GM12878 (cell line): Measurements from ENCODE around the gene MFAP1. TPM values are rescaled to one million over a fixed set of nuclear protein-coding genes. Genes with fewer than 3 reads are reported as not detected.

Experiments used
- ATAC-seq: fragments of 200-7000 bp; cut with Tn5 transposase; 3 replicates; pipeline ENCODE4 v1.9.1; 2020; ENCODE audit warnings: mild to moderate bottlenecking, moderate library complexity
- Bru-seq: library from RNA; stranded (reverse); fragments of 400-500 nt; gene quantifications from one replicate; lab custom pipeline; 2021; lab: Mats Ljungman, UMichigan
- BruChase-seq, 2 experiments: library from RNA; stranded (reverse); fragments of 400-500 nt; gene quantifications; one replicate each; lab custom pipeline; 2021; lab: Mats Ljungman, UMichigan
- BruUV-seq: library from RNA; stranded (reverse); fragments of 400-500 nt; replicated peaks from 2 replicates; lab custom pipeline; 2021; lab: Mats Ljungman, UMichigan
- CTCF ChIA-PET: fragments of 300-600 bp; sonication (Branson Sonifier 250); formaldehyde crosslinking; extraction: SDS; loops from one replicate; lab custom pipeline; 2021; ENCODE audit warnings: inconsistent platforms; lab: Yijun Ruan, JAX
- POLR2A ChIA-PET: fragments of 350-600 bp; formaldehyde crosslinking; extraction: SDS; loops from one replicate; lab custom pipeline; 2021; ENCODE audit warnings: inconsistent platforms; lab: Charles Lee
- RAD21 ChIA-PET: fragments of 300-600 bp; sonication (Branson Sonifier 250); formaldehyde crosslinking; loops from one replicate; lab custom pipeline; 2023; ENCODE audit warnings: antibody characterized with exemption; ENCODE audit not compliant: unreplicated experiment; lab: Charles Lee
- SMC1A ChIA-PET: fragments of 300-600 bp; sonication (Branson Sonifier 250); formaldehyde crosslinking; loops from one replicate; lab custom pipeline; 2023; ENCODE audit not compliant: unreplicated experiment, uncharacterized antibody; lab: Charles Lee
- DNase-seq: peaks from one replicate; pipeline ENCODE4 v3.0.0-alpha.2; 2011; ENCODE audit warnings: low read depth, low spot score
- FAIRE-seq: peaks from 3 replicates; lab custom pipeline; 2011; peaks lifted over from hg19 to GRCh38; lab: Jason Lieb, UNC
- H2AFZ ChIP-seq: 2 replicates; pipeline ENCODE4 v1.6.0; 2011; ENCODE audit warnings: low read depth, low read length, control low read depth; ENCODE audit not compliant: control insufficient read depth
- H3K27ac ChIP-seq: 2 replicates; pipeline ENCODE4 v1.5.1; 2011; ENCODE audit warnings: control low read depth; ENCODE audit not compliant: control insufficient read depth, insufficient read depth
- H3K27me3 ChIP-seq, 2 experiments: replicated peaks in 1 of 2; 2 replicates each; pipeline versions ENCODE4 v1.6.0 to v1.6.1; 2011; ENCODE audit warnings: low read length in 1 of 2; ENCODE audit not compliant: control insufficient read depth in 2 of 2, insufficient read depth in 2 of 2
- H3K36me3 ChIP-seq, 2 experiments: 2 replicates each; pipeline ENCODE4 v1.5.1; 2011; ENCODE audit warnings: low read length in 1 of 2; ENCODE audit not compliant: control insufficient read depth in 2 of 2, insufficient read depth in 2 of 2
- H3K4me1 ChIP-seq: 2 replicates; pipeline ENCODE4 v1.6.1; 2011; ENCODE audit warnings: mild to moderate bottlenecking, low read length, moderate library complexity, mixed read lengths; ENCODE audit not compliant: control insufficient read depth, insufficient read depth
- H3K4me2 ChIP-seq: 2 replicates; pipeline ENCODE4 v1.6.0; 2011; ENCODE audit warnings: control low read depth; ENCODE audit not compliant: control insufficient read depth, insufficient read depth
- H3K4me3 ChIP-seq: fragments of 200-600 bp; sonication (generic); 2 replicates; pipeline ENCODE4 v1.5.1; 2016
- H3K79me2 ChIP-seq: 2 replicates; pipeline ENCODE4 v1.6.0; 2011; ENCODE audit warnings: low read length; ENCODE audit not compliant: control insufficient read depth, insufficient read depth
- H3K9ac ChIP-seq: 2 replicates; pipeline ENCODE4 v1.8.0; 2011; ENCODE audit warnings: low read length, control low read depth, mixed read lengths; ENCODE audit not compliant: control insufficient read depth, insufficient read depth
- H3K9me3 ChIP-seq: replicated peaks from 3 replicates; pipeline ENCODE4 v1.5.1; 2011; ENCODE audit warnings: mild to moderate bottlenecking, low read length; ENCODE audit not compliant: control insufficient read depth, insufficient read depth
- H4K20me1 ChIP-seq: 2 replicates; pipeline ENCODE4 v1.6.0; 2011; ENCODE audit not compliant: control insufficient read depth, insufficient read depth
- CBX3 ChIP-seq: fragments of 200-600 bp; sonication (generic); IDR thresholded peaks from 2 replicates; pipeline ENCODE4 v1.6.1; 2016; ENCODE audit warnings: low read depth, borderline replicate concordance
- CHD4 ChIP-seq: fragments of 200-600 bp; sonication (generic); IDR thresholded peaks from 2 replicates; pipeline ENCODE4 v1.6.1; 2016; ENCODE audit warnings: mild to moderate bottlenecking
- CREM ChIP-seq: IDR thresholded peaks from 2 replicates; pipeline ENCODE4 v1.6.1; 2014; ENCODE audit warnings: antibody characterized with exemption, low read depth
- ESRRA ChIP-seq: IDR thresholded peaks from 2 replicates; pipeline ENCODE4 v1.6.1; 2012; ENCODE audit warnings: mild to moderate bottlenecking, low read length, improper control_type of control experiment
- GATAD2B ChIP-seq: fragments of 450-650 bp; conservative IDR thresholded peaks from 2 replicates; pipeline ENCODE4 v1.6.1; 2017; ENCODE audit warnings: low read depth, mild to moderate bottlenecking, moderate library complexity
- HDAC6 ChIP-seq: fragments of 200-600 bp; sonication (generic); IDR thresholded peaks from one replicate; pipeline ENCODE4 v1.8.0; 2017; ENCODE audit warnings: antibody characterized with exemption; ENCODE audit not compliant: unreplicated experiment
- IKZF2 ChIP-seq, 2 experiments: fragments of 450-650 bp; IDR thresholded peaks; 2 replicates each; pipeline ENCODE4 v1.6.1; 2017; ENCODE audit warnings: mild to moderate bottlenecking in 2 of 2, moderate library complexity in 2 of 2
- SPI1 ChIP-seq: IDR thresholded peaks from 2 replicates; pipeline ENCODE4 v1.6.1; 2011; ENCODE audit warnings: low read depth, mild to moderate bottlenecking, low read length, moderate library complexity, borderline replicate concordance; ENCODE audit not compliant: insufficient read depth
- STAT1 ChIP-seq: fragments of 450-650 bp; conservative IDR thresholded peaks from 2 replicates; pipeline ENCODE4 v1.6.1; 2014; ENCODE audit warnings: antibody characterized with exemption, mild to moderate bottlenecking
- ZNF687 ChIP-seq: fragments of 450-650 bp; IDR thresholded peaks from 2 replicates; pipeline ENCODE4 v1.6.1; 2017; ENCODE audit warnings: mild to moderate bottlenecking, moderate library complexity
- WGBS: methylation state at CpG from one replicate; pipeline ENCODE4 v1.1.6; 2016; ENCODE audit warnings: low lambda C conversion rate; ENCODE audit not compliant: insufficient replicate concordance, insufficient coverage; ENCODE audit errors: missing lambda C conversion rate; 5-methylcytosine and 5-hydroxymethylcytosine counted together
- in situ Hi-C: fragments of 300-500 bp; cut with MboI; formaldehyde crosslinking; loops from 9 replicates; pipeline ENCODE4 v1.14.3; 2018; ENCODE audit warnings: mixed read lengths
- intact Hi-C: fragments of 100-400 bp; cut with micrococcal nuclease; formaldehyde crosslinking; loops from one replicate; pipeline ENCODE4 v1.14.2; 2022; ENCODE audit not compliant: unreplicated experiment
- long read RNA-seq, 2 experiments: library from polyadenylated mRNA; unstranded; transcript quantifications; one replicate each; pipeline ENCODE4 v2.0.0, GENCODE V29; 2019 to 2020
- polyA minus RNA-seq, 3 experiments: library from RNA; depleted of rRNA, polyadenylated mRNA; stranded (reverse); fragments of >200 nt; gene quantifications; 2 replicates each; pipeline ENCODE4 v1.2.3, GENCODE V29; 2011
- polyA plus RNA-seq, 11 experiments: library from polyadenylated mRNA; depleted of rRNA in 4 of 11; unstranded in 6 of 11; stranded (reverse) in 5 of 11; fragments of >200 nt; fragmentation: Nextera tagmentation in 4 of 11; fragmentation: Illumina TruSeq in 1 of 11; extraction: Ambion mirVana in 4 of 11; extraction: Trizol in 1 of 11; gene quantifications; 1 replicate in 1 of 11; 2 replicates in 10 of 11; pipeline versions ENCODE4 v1.2.1 to v1.2.3, GENCODE V29; 2011 to 2016; ENCODE audit warnings: inconsistent platforms in 2 of 11, missing spikeins in 2 of 11, low read depth in 1 of 11
- total RNA-seq, 4 experiments: library from RNA; depleted of rRNA in 3 of 4; stranded (reverse); fragments of >200 nt in 3 of 4; fragmentation: Illumina TruSeq in 1 of 4; extraction: Trizol in 1 of 4; gene quantifications; 2 replicates each; pipeline versions ENCODE4 v1.2.1 to v1.2.3, GENCODE V29; 2013 to 2021

Gene MFAP1
- total RNA-seq (2013; cell fraction: nucleolus; rRNA removed), result 23.9 and 25.1 TPM in 2 replicates
- total RNA-seq (2014; rRNA removed), result 24.5 and 33.1 TPM in 2 replicates
- 61.5 and 66.1 TPM in 2 replicates for total RNA-seq (2014; rRNA removed; fragmentation: Illumina TruSeq; extraction: Trizol)
- 35.8 and 37.0 TPM in 2 replicates for total RNA-seq (2021)
- polyA plus RNA-seq (2011; ENCODE audit: low read depth), result 31.1 TPM
- polyA plus RNA-seq (2011; rRNA removed), result 43.1 and 57.9 TPM in 2 replicates
- polyA plus RNA-seq (2011; cell fraction: cytosol; rRNA removed), result 26.9 and 28.4 TPM in 2 replicates
- polyA plus RNA-seq (2011; cell fraction: nucleus; rRNA removed), result 20.4 and 30.3 TPM in 2 replicates
- polyA plus RNA-seq (2012), result 31.3 and 39.7 TPM in 2 replicates
- 67.3 and 72.4 TPM in 2 replicates for polyA plus RNA-seq (2014; fragmentation: Illumina TruSeq; extraction: Trizol)
- 10 to 100 TPM; 34.9 to 51.6 TPM for polyA plus RNA-seq (2014; fragmentation: Nextera tagmentation; extraction: Ambion mirVana)
- polyA plus RNA-seq (2014; rRNA removed), result 23.9 and 33.0 TPM in 2 replicates
- 10 to 100 TPM; 54.8 to 58.6 TPM for polyA plus RNA-seq (2016; fragmentation: Nextera tagmentation; extraction: Ambion mirVana)
- 29.1 and 30.1 TPM in 2 replicates for polyA minus RNA-seq (2011; rRNA and poly(A)+ RNA removed)
- 11.0 and 18.3 TPM in 2 replicates for polyA minus RNA-seq (2011; cell fraction: cytosol; rRNA and poly(A)+ RNA removed)
- 8.5 and 13.1 TPM in 2 replicates for polyA minus RNA-seq (2011; cell fraction: nucleus; rRNA and poly(A)+ RNA removed)
- percentile 82 among the genes with signal in this experiment for Bru-seq, nascent RNA
- percentile 77 among the genes with signal in this experiment for BruChase-seq, experiment 1, labeled RNA remaining after a 6-hour chase
- percentile 86 among the genes with signal in this experiment for BruChase-seq, experiment 2, labeled RNA remaining after a 2-hour chase
- long read RNA-seq, experiment 1, transcript MFAP1-201 (9 exons, 2,155 nt), result major isoform, 77 of 85 reads
- long read RNA-seq, experiment 1, partial matches to known transcripts, result 4 of 85 reads
- long read RNA-seq, experiment 1, other reads (novel, unspliced or antisense), result 3 of 85 reads
- long read RNA-seq, experiment 2, transcript MFAP1-201 (9 exons, 2,155 nt), result major isoform, 496 of 541 reads
- long read RNA-seq, experiment 2, partial matches to known transcripts, result 38 of 541 reads
- long read RNA-seq, experiment 2, other reads (novel, unspliced or antisense), result 7 of 541 reads

- Histone ChIP-seq H3K79me2 (peaks cover 80% of the 10 kb centered on the region), H3K4me2 (peak within 1 kb of the TSS; percentile 82), H2AFZ (peak within 1 kb of the TSS; percentile 63), H3K4me3 (peak within 1 kb of the TSS; percentile 78), H3K9ac (peak within 1 kb of the TSS; percentile 80), H4K20me1 (no peaks in the 10 kb centered on the region), H3K36me3 (peaks cover 0 to 3% of the 10 kb centered on the region in 2 experiments; a peak in 2 of 4 replicates), H3K27me3 (no peaks in the 10 kb centered on the region), H3K27ac (peak within 1 kb of the TSS; percentile 86), H3K4me1 (peaks cover 10% of the 10 kb centered on the region; the same call in 1 of the 2 replicates), H3K9me3 (no peaks in the 10 kb centered on the region)
- ChIA-PET CTCF (interaction anchor here (0.7 to 2.0 kb wide), 8 partner anchors 8 to 54 kb away, joined by 3 to 19 read pairs (median 3); partner anchors contain the start of genes ELL3 and SERF2), SMC1A (interaction anchor here (0.8 to 4.3 kb wide), 13 partner anchors 13 to 54 kb away, joined by 3 to 34 read pairs (median 4); partner anchors contain the start of genes ELL3, HYPK, SERF2 and SERINC4), POLR2A (interaction anchor here (0.5 to 6.3 kb wide), 19 partner anchors 12 to 817 kb away, joined by 3 to 74 read pairs (median 4); partner anchors contain the start of genes ELL3, HYPK, SERF2 and SERINC4), RAD21 (interaction anchor here (1.0 to 3.4 kb wide), 10 partner anchors 13 to 75 kb away, joined by 3 to 27 read pairs (median 4); partner anchors contain the start of genes ELL3, HYPK and SERINC4)
- ATAC-seq (peak; percentile 78), FAIRE-seq (peak; percentile 99), DNase-seq (peak; percentile 93)
- BruUV-seq, result TSS peak; percentile 93
- WGBS, result 4% methylated on average over 45 of the region's 46 CpGs
- intact Hi-C loops (loop anchor here (5.0 kb wide), 2 partner anchors 32 to 47 kb away; partner anchors contain the start of genes ELL3 and SERF2), in situ Hi-C loops (no loop called here)
- TF ChIP-seq ZNF687 (peak; percentile 90), ESRRA (no peak), STAT1 (no peak), CBX3 (no peak), IKZF2 (IDR thresholded peaks at IDR 0.05) (peak; percentile 46 to 52; a peak in 1 of 4 replicates), CREM (peak; percentile 94), GATAD2B (peak; percentile 74; the same call in 1 of the 2 replicates), CHD4 (no peak), HDAC6 (peak; percentile 45), SPI1 (no peak)
Measured at GRCh38 chr15:43824302-43825246, at the start of gene MFAP1. Gene MFAP1 (minus strand): TSS chr15:43824690. CDS start chr15:43824569, 121 bp downstream.
